Muscle of arm (tissue), 12 donors: ENCODE data around the gene VSIG8. TPM values are rescaled to one million over a fixed set of nuclear protein-coding genes. Genes with fewer than 3 reads are reported as not detected.

ENCODE experiments used
- DNase-seq: peaks from one replicate; pipeline ENCODE4 v3.0.0-alpha.2; 2013
- polyA plus RNA-seq, 12 donors: library from polyadenylated mRNA; unstranded; fragments of 120-200 nt; gene quantifications; one replicate each; pipeline ENCODE4 v1.2.1, GENCODE V29; 2013; ENCODE audit not compliant: insufficient read length in 12 of 12

Gene VSIG8
- polyA plus RNA-seq, 12 donors, result not detected

DNA sequence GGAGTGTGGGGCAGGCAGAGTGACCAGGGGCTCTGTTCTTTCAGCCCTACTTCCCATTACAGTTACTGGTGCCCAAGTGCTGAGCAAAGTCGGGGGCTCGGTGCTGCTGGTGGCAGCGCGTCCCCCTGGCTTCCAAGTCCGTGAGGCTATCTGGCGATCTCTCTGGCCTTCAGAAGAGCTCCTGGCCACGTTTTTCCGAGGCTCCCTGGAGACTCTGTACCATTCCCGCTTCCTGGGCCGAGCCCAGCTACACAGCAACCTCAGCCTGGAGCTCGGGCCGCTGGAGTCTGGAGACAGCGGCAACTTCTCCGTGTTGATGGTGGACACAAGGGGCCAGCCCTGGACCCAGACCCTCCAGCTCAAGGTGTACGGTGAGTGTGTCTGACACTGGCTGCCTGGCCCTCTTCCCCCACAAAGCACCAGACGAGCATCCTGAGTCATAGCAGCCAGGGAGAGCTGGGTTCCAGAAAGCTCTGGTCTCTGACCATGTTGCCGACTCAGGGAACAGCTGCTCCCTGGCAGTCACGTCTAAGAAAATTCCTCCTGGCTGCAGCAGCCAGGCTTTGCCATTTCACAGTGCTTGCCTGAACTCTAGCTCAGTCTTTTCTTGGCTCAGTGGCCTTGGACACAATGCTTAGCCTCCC, 32.5 kb downstream of the VSIG8 start:
- peak; percentile 21 for DNase-seq

DNA sequence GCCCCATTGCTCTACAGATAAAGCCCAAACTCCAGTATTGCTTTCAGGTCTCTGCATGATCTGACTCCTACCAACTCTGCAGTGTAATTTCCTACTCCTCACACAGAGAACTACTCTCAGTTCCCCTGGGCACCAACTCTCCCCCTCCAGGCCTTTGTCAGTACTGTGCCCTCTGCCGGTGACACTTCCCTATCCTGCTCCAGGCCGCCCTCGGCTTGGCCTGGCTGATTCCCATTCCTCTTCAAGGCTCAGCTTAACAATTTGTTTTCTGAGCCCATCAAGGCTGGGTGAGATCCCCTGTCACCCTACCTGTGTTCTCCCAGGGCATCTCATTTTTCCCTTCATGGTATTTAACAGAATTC, 33.2 kb downstream of the VSIG8 start:
- no peak for DNase-seq

DNA sequence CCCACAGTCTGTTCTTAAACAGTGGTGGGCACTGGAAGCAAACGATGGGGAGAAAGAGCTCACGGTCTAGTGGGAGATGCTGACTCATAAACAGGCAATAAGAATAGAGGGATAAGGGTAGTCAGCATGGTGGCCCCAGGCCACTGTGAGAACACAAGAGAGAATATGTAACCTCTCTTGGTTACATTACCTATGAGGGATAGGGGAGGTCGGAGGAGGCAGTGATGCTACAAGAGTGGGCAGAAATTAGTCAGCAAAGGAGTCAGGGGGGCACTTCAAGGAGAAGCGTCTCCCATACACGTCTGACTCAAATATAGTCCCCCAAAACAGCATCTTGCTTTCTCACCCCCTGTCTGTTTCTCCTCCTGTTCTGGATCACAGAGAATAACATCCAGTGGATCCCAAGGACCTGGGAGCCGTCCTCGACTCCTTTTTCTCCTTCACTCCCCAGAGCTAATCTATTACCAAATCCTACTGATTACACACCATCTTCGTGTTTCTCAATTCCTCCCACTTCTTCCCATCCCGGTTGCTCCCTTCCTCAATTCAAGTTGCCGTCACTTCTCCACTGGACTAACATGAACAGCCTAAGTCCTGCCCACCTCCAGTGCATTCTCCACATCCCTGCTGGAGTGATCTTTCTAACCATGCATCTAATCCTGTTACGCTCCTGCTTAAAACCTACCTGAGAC, 33.7 kb downstream of the VSIG8 start:
- DNase-seq, result no peak

GRCh38 chr1:159828176-159828575, 34.3 kb downstream of the VSIG8 start:
- no peak for DNase-seq

DNA sequence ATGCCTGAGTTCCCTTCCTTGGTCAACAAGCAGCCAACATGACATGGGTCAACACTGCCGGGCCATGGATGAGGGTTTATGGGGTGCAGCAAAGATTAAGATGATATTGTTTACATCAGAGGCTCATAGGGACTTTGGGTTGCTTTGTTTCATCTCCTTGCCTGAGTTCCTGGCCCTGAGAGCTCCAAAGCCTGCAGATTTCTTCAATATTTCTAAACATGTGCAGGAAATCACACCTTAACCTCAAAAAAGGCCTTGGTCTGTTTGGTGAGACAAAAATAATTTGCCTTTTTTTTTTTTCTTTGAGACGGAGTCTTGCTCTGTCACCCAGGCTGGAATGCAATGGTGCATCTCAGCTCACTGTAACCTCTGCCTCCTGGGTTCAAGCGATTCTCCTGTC, 34.9 kb downstream of the VSIG8 start:
- DNase-seq, result no peak

- DNase-seq, result no peak
Observed at GRCh38 chr1:159827102-159827490, 35.4 kb downstream of the VSIG8 start.

DNA sequence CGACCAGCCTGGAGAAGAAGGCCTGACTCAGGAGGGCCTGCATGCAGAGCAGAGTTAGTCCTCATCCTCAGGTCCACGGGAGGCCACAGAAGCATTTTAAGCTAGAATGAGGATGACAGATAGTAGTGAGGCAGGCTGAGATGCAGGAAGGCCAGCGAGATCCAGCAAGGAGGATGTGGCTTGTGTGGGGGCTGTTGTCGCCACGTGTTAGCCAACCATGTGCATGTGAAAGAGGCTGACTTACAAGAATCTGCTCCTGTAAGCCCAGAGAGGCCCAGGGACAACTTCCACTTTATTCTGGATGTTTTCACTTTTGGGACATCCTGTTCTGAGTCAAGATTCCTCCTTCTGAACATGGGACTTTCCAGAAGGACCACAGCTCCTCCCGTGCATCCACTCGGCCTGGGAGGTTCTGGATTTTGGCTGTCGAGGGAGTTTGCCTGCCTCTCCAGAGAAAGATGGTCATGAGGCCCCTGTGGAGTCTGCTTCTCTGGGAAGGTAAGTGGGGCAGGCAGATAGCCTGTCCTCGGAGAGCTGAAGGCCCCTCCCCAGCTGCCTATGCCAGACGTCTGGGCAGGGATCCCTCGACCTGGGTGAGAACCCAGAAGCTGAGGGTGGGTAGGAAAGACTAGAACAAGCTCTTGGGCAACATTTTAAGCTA, 35.9 kb downstream of the VSIG8 start, which contains the start of gene SLAMF8:
Gene SLAMF8 (plus strand): TSS at position 433 of the 661 bp plus-strand sequence. CDS start 26 bp downstream, at position 459.
- no peak for DNase-seq

- no peak for DNase-seq
Observed at GRCh38 chr1:159825564-159825963, 36.9 kb downstream of the VSIG8 start.

- no peak for DNase-seq
Observed at GRCh38 chr1:159823406-159823805, 39.1 kb downstream of the VSIG8 start.

- DNase-seq, result peak; percentile 33
Observed at GRCh38 chr1:159821171-159821867, 41.1 kb downstream of the VSIG8 start.

DNA sequence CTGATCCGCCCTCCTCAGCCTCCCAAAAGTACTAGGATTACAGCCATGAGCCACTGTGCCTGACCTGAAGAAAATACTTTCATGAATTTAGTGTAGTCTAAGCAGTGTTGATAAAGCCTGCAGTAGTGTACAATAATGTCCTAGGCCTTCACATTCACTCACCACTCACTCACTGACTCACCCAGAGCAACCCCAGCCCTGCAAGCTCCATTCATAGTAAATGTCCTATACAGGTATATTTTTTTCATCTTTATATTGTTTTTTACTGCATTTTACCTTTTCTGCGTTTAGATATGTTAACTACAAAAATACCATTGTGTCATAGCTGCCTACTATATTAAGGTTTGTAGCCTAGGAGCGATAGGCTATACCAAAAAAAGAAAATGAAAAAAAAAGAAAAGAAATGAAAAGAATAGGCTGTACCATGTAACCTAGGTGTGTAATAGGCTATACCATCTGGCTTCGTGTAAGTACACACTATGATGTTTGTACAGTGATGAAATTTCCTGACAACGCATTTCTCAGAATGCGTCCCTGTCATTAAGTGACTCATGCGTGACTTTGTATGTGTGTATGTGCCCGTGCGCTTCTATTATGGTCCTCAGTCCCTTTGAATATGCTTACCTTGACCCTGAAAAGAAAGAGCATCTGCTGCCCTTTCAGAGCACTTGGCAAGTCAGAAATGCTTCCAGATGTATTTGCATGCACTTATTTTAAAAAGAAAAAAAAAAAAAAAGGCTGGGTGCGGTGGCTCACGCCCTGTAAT, 45.0 kb downstream of the VSIG8 start:
- DNase-seq, result no peak

GRCh38 chr1:159815926-159816325, 46.5 kb downstream of the VSIG8 start:
- no peak for DNase-seq

GRCh38 chr1:159804924-159805323, 57.5 kb downstream of the VSIG8 start:
- DNase-seq, result no peak

Other genes starting within 250 kb of the VSIG8 start
- not detected for gene CRP, start 148.1 kb downstream of the VSIG8 start, polyA plus RNA-seq
- 10 to 100 TPM in 2 of 12 donors, 1 to 10 TPM in 9, not detected in 1; 4.9 to 25.6 (median 6.0) TPM for gene DUSP23, start 81.7 kb downstream of the VSIG8 start, polyA plus RNA-seq
- under 1 TPM in 7 of 12 donors, not detected in 5; 0.10 to 0.34 (median 0.20) TPM for gene FCRL6, start 60.3 kb downstream of the VSIG8 start, polyA plus RNA-seq
- gene SLAMF8, start 35.8 kb downstream of the VSIG8 start, polyA plus RNA-seq, result 1 to 10 TPM in 1 of 12 donors, under 1 TPM in 7, not detected in 4; 0.05 to 2.0 (median 0.42) TPM
- gene CFAP45, start 37.5 kb upstream of the VSIG8 start, polyA plus RNA-seq, result under 1 TPM in 10 of 12 donors, not detected in 2; 0.22 to 0.54 (median 0.27) TPM
- 100 to 1,000 TPM in 11 of 12 donors, not detected in 1; 150 to 239 (median 173) TPM for gene TAGLN2, start 62.9 kb upstream of the VSIG8 start, polyA plus RNA-seq
- 10 to 100 TPM in 1 of 12 donors, 1 to 10 TPM in 3, under 1 TPM in 7, not detected in 1; 0.22 to 27.3 (median 0.56) TPM for gene IGSF9, start 83.0 kb upstream of the VSIG8 start, polyA plus RNA-seq
- gene SLAMF9, start 91.6 kb upstream of the VSIG8 start, polyA plus RNA-seq, result not detected
- gene PIGM, start 169.3 kb upstream of the VSIG8 start, polyA plus RNA-seq, result 1 to 10 TPM in 11 of 12 donors, not detected in 1; 4.3 to 7.7 (median 6.0) TPM
- 1 to 10 TPM in 1 of 12 donors, under 1 TPM in 9, not detected in 2; 0.28 to 1.7 (median 0.58) TPM for gene KCNJ10, start 207.5 kb upstream of the VSIG8 start, polyA plus RNA-seq
- gene KCNJ9, start 218.9 kb upstream of the VSIG8 start, polyA plus RNA-seq, result under 1 TPM in 10 of 12 donors, not detected in 2; 0.04 to 0.22 (median 0.07) TPM
- gene IGSF8, start 236.0 kb upstream of the VSIG8 start, polyA plus RNA-seq, result 10 to 100 TPM in 11 of 12 donors, not detected in 1; 11.1 to 26.7 (median 18.3) TPM